Heart right ventricle (tissue), 16 donors: ENCODE measurements around the gene KRTAP5-7. TPM values are rescaled to one million over a fixed set of nuclear protein-coding genes. Genes with fewer than 3 reads are reported as not detected.

Experiments
- ATAC-seq, 8 donors: fragments of 200-7000 bp; cut with Tn5 transposase; one replicate each; pipeline ENCODE4 v1.9.1; 2020; ENCODE audit warnings: mild to moderate bottlenecking in 8 of 8, moderate library complexity in 8 of 8, moderate number of reproducible peaks in 1 of 8
- DNase-seq, 2 donors: peaks; one replicate each; pipeline ENCODE4 v3.0.0-alpha.2; 2020
- H3K27ac ChIP-seq, 10 donors: fragments of 200-600 bp; sonication (generic) in 2 of 10; one replicate each; pipeline versions ENCODE4 v1.5.0 to v1.8.0; 2020 to 2022; ENCODE audit warnings: mild to moderate bottlenecking in 3 of 10
- H3K27me3 ChIP-seq, 7 donors: fragments of 200-600 bp; one replicate each; pipeline ENCODE4 v1.8.0; 2021 to 2022; ENCODE audit warnings: mild to moderate bottlenecking in 2 of 7
- H3K36me3 ChIP-seq, 9 donors: fragments of 200-600 bp; sonication (generic) in 1 of 9; one replicate each; pipeline versions ENCODE4 v1.5.0 to v1.8.0; 2020 to 2022; ENCODE audit warnings: mild to moderate bottlenecking in 2 of 9
- H3K4me1 ChIP-seq, 9 donors: fragments of 200-600 bp; sonication (generic) in 1 of 9; one replicate each; pipeline versions ENCODE4 v1.5.0 to v1.8.0; 2020 to 2022; ENCODE audit warnings: mild to moderate bottlenecking in 4 of 9
- H3K4me3 ChIP-seq, 10 donors: fragments of 200-600 bp; sonication (generic) in 2 of 10; one replicate each; pipeline versions ENCODE4 v1.5.0 to v1.8.0; 2020 to 2022; ENCODE audit warnings: mild to moderate bottlenecking in 7 of 10, moderate library complexity in 2 of 10
- H3K9me3 ChIP-seq, 11 donors: fragments of 200-600 bp in 10 of 11; sonication (generic) in 2 of 11; one replicate each; pipeline versions ENCODE4 v1.5.0 to v1.8.0; 2013 to 2022; ENCODE audit warnings: mild to moderate bottlenecking in 2 of 11, control low read depth in 1 of 11, moderate library complexity in 1 of 11
- WGBS, 2 donors: extraction: QIAGEN DNeasy Blood & Tissue Kit; methylation state at CpG; one replicate each; pipeline ENCODE4 v1.1.7; 2013; ENCODE audit warnings: inconsistent platforms in 1 of 2; 5-methylcytosine and 5-hydroxymethylcytosine counted together
- intact Hi-C, 10 donors: fragments of 100-400 bp; cut with DNase I; formaldehyde crosslinking; loops; one replicate each; pipeline versions ENCODE4 v1.11.1 to v1.14.2; 2022
- polyA plus RNA-seq, 2 donors: library from polyadenylated mRNA; stranded (reverse); fragments of 200-250 nt; gene quantifications; one replicate each; pipeline ENCODE4 v1.2.3, GENCODE V29; 2013
- total RNA-seq, 10 donors: library from RNA; stranded (reverse); fragmentation: NEBNext Ultra II Directional in 3 of 10; extraction: Animal tissue kit (Norgen Biotek cat#: 25700) in 3 of 10; gene quantifications; one replicate each; pipeline versions ENCODE4 v1.2.1 to v1.2.4, GENCODE V29; 2021 to 2023
- TF ChIP-seq, protein P1 (sequence below), 9 donors: fragments of 200-600 bp; sonication (generic) in 2 of 9; IDR thresholded peaks; one replicate each; pipeline versions ENCODE4 v1.5.0 to v1.8.0; 2021 to 2022; ENCODE audit warnings: antibody characterized with exemption in 9 of 9, mild to moderate bottlenecking in 5 of 9, moderate library complexity in 1 of 9
- donor health status: Arrhythmogenic right ventricular cardiomyopathy.
- donor health status: ischemic (EF 13 %, LVEDD 7.1; RV severe dilation, severe dysfunction).
- donor health status: healthy with polysubstance abuse.
- donor health status: DM: no; HTN: yes; CAD: no.
- donor health status: DM: no; HTN: no; CAD: no.
- donor health status: ischemic (EF 25% LVEDD 6.9; RV normal size, moderate dysfunction).
- donor health status: ischemic (EF 25% LVEDD 5.7; RV mildly dilated, moderate dysfunction).
- donor health status: healthy.
- donor health status: DM: yes; HTN: yes; CAD: no.
- donor health status: Ischemic cardiomyopathy.
- donor health status: ischemic (EF 35%, LVEDD 5.7; RV mildly dilated, moderate dysfunction).
- donor health status: nonischemic (EF 11% LVEDD 7.7; RV severe dilation, severe dysfunction).
- donor health status: DM: yes; HTN: yes; CAD: no.
- donor health status: PGD.
- donor health status: ischemic (EF 29% LVEDD 5.4; RV normal size, mild dysfunction).
- donor health status: nonischemic (EF 23%, LVEDD 6.1; RV moderate dilation, normal function).

KRTAP5-7 gene
- total and polyA plus RNA-seq, 12 donors = 0.01 to 0.20 TPM; not detected in 10

DNA sequence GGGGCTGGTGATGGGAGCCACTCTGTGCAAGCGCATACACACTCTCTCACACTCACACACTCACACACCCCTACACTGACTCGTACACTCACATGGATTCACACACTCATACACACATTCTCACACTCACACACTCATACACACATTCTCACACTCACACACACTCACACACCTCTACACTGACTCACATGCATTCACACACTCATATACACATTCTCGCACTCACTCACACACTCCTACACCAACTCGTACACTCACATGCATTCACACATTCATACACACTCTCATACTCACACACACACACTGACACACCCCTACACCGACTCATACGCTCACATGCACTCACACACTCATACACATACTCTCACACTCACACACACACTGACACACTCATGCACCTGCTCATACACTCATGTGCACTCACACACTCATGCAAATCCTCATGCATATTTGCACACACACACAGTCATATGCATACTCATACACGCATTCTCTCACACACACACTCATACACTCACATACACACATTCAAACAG lies 50.5 kb downstream of the KRTAP5-7 start:
- Histone ChIP-seq H3K27ac (no peak overlapping the region), H3K4me1 (peaks cover 0 to 6% (median 0%) of the 10 kb centered on the region in 9 donors), H3K4me3 (no peak overlapping the region), H3K36me3 (no peaks in the 10 kb centered on the region), H3K9me3 (no peaks in the 10 kb centered on the region), H3K27me3 (peaks cover 0 to 48% (median 17%) of the 10 kb centered on the region in 7 donors)
- 94 to 97% methylated on average over 7 of the region's 7 CpGs for WGBS, 2 donors
- TF ChIP-seq, protein P1, sequence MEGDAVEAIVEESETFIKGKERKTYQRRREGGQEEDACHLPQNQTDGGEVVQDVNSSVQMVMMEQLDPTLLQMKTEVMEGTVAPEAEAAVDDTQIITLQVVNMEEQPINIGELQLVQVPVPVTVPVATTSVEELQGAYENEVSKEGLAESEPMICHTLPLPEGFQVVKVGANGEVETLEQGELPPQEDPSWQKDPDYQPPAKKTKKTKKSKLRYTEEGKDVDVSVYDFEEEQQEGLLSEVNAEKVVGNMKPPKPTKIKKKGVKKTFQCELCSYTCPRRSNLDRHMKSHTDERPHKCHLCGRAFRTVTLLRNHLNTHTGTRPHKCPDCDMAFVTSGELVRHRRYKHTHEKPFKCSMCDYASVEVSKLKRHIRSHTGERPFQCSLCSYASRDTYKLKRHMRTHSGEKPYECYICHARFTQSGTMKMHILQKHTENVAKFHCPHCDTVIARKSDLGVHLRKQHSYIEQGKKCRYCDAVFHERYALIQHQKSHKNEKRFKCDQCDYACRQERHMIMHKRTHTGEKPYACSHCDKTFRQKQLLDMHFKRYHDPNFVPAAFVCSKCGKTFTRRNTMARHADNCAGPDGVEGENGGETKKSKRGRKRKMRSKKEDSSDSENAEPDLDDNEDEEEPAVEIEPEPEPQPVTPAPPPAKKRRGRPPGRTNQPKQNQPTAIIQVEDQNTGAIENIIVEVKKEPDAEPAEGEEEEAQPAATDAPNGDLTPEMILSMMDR (IDR thresholded peaks at IDR 0.05) = no peak
- ATAC-seq (peak in 1 of 8 donors; percentile 7), DNase-seq (no peak)
- intact Hi-C loops = no loop called here

Other genes with a start within 250 kb of the KRTAP5-7 start
- gene DHCR7, start 78.9 kb upstream of the KRTAP5-7 start, total RNA-seq = 10 to 100 TPM; 24.9 to 49.6 (median 31.0) TPM
- 10 to 100 TPM; 13.5 to 16.0 TPM for gene DHCR7, start 78.9 kb upstream of the KRTAP5-7 start, polyA plus RNA-seq
- gene NADSYN1, start 74.1 kb upstream of the KRTAP5-7 start, total RNA-seq = 10 to 100 TPM; 13.4 to 31.4 (median 16.0) TPM
- 10 to 100 TPM; 25.6 to 32.0 TPM for gene NADSYN1, start 74.1 kb upstream of the KRTAP5-7 start, polyA plus RNA-seq
- not detected for gene KRTAP5-8, start 10.8 kb downstream of the KRTAP5-7 start, total RNA-seq
- gene KRTAP5-8, start 10.8 kb downstream of the KRTAP5-7 start, polyA plus RNA-seq = not detected
- gene KRTAP5-9, start 21.2 kb downstream of the KRTAP5-7 start, total RNA-seq = not detected
- gene KRTAP5-9, start 21.2 kb downstream of the KRTAP5-7 start, polyA plus RNA-seq = not detected
- gene KRTAP5-10, start 38.3 kb downstream of the KRTAP5-7 start, total RNA-seq = not detected
- gene KRTAP5-10, start 38.3 kb downstream of the KRTAP5-7 start, polyA plus RNA-seq = not detected
- gene KRTAP5-11, start 55.6 kb downstream of the KRTAP5-7 start, total RNA-seq = not detected
- gene KRTAP5-11, start 55.6 kb downstream of the KRTAP5-7 start, polyA plus RNA-seq = not detected